HepG2 (cell line): ENCODE measurements around the gene OBSL1. TPM values are rescaled to one million over a fixed set of nuclear protein-coding genes. Genes with fewer than 3 reads are reported as not detected.

Experiments
- FOXA1 ChIP-seq, 2 experiments: fragments of 450-650 bp in 1 of 2; sonication (generic) in 1 of 2; formaldehyde crosslinking in 1 of 2; IDR thresholded peaks; 2 replicates each; pipeline versions ENCODE4 v1.4.0 to v1.6.1; 2016 to 2020; ENCODE audit warnings: missing genetic modification reagents in 1 of 2
- FOXK2 ChIP-seq: fragments of 450-650 bp; IDR thresholded peaks from 2 replicates; pipeline ENCODE4 v1.6.1; 2016
- KDM2A ChIP-seq: sonication (generic); formaldehyde crosslinking; IDR thresholded peaks from 2 replicates; pipeline ENCODE4 v1.4.0; 2020; ENCODE audit warnings: low read depth, missing genetic modification reagents, borderline replicate concordance
- KLF16 ChIP-seq, 2 experiments: sonication (generic) in 1 of 2; formaldehyde crosslinking in 1 of 2; IDR thresholded peaks; 2 replicates each; pipeline versions ENCODE4 v1.6.1 to v1.8.0; 2016 to 2023; ENCODE audit warnings: missing genetic modification reagents in 2 of 2, missing compliant biosample characterization in 1 of 2
- PCBP1 ChIP-seq: fragments of 200-400 bp; formaldehyde crosslinking; IDR thresholded peaks from 2 replicates; pipeline ENCODE4 v1.6.1; 2017; ENCODE audit warnings: mild to moderate bottlenecking, low read depth, low read length, borderline replicate concordance
- PCBP2 ChIP-seq: fragments of 200-400 bp; formaldehyde crosslinking; optimal IDR thresholded peaks from 2 replicates; pipeline ENCODE3; 2018; ENCODE audit warnings: low read length, low read depth; ENCODE audit not compliant: poor library complexity, severe bottlenecking
- RAD51 ChIP-seq: fragments of 450-650 bp; IDR thresholded peaks from 2 replicates; pipeline ENCODE4 v1.6.1; 2016; ENCODE audit warnings: borderline replicate concordance
- RARG ChIP-seq: sonication (generic); formaldehyde crosslinking; IDR thresholded peaks from 2 replicates; pipeline ENCODE4 v1.4.0; 2020; ENCODE audit warnings: low read depth, mild to moderate bottlenecking, missing genetic modification reagents
- XRCC5 ChIP-seq: fragments of 200-400 bp; formaldehyde crosslinking; optimal IDR thresholded peaks from 2 replicates; pipeline ENCODE3; 2017; ENCODE audit warnings: mild to moderate bottlenecking, low read length
- ZNF407 ChIP-seq: sonication (generic); formaldehyde crosslinking; IDR thresholded peaks from one replicate; pipeline ENCODE4 v1.5.1; 2020; ENCODE audit warnings: mild to moderate bottlenecking, missing genetic modification reagents; ENCODE audit errors: not compliant biosample characterization
- ZNF569 ChIP-seq: sonication (generic); formaldehyde crosslinking; IDR thresholded peaks from 2 replicates; pipeline ENCODE4 v1.5.0; 2020; ENCODE audit warnings: mild to moderate bottlenecking, missing genetic modification reagents, moderate library complexity, borderline replicate concordance
- ZNF577 ChIP-seq: sonication (generic); formaldehyde crosslinking; IDR thresholded peaks from 2 replicates; pipeline ENCODE4 v1.4.0; 2020; ENCODE audit warnings: mild to moderate bottlenecking, low read depth, missing genetic modification reagents, borderline replicate concordance
- ZNF672 ChIP-seq: sonication (generic); formaldehyde crosslinking; IDR thresholded peaks from 2 replicates; pipeline ENCODE4 v1.8.1; 2022; ENCODE audit warnings: missing genetic modification reagents
- polyA plus RNA-seq, 8 experiments: library from polyadenylated mRNA; depleted of rRNA in 3 of 8; stranded (reverse) in 7 of 8; unstranded in 1 of 8; fragments of >200 nt; fragmentation: Illumina TruSeq in 4 of 8; extraction: Trizol in 4 of 8; gene quantifications; 2 replicates each; pipeline versions ENCODE4 v1.2.1 to v1.2.3, GENCODE V29; 2011 to 2016; ENCODE audit warnings: low read depth in 4 of 8, missing spikeins in 1 of 8, mixed read lengths in 1 of 8; ENCODE audit not compliant: insufficient read depth in 1 of 8
- total RNA-seq, 5 experiments: library from RNA; depleted of rRNA; stranded (reverse); fragments of >200 nt; fragmentation: Illumina TruSeq; extraction: Trizol; gene quantifications; 2 replicates each; pipeline ENCODE4 v1.2.3, GENCODE V29; 2016; ENCODE audit warnings: low read depth in 1 of 5
- TF ChIP-seq, protein P1 (sequence below): sonication (generic); formaldehyde crosslinking; conservative IDR thresholded peaks from 2 replicates; pipeline ENCODE4 v1.4.0; 2020; ENCODE audit warnings: missing genetic modification reagents
- TF ChIP-seq, protein P2 (sequence below): conservative IDR thresholded peaks from 2 replicates; pipeline ENCODE4 v1.6.1; 2018; ENCODE audit warnings: missing genetic modification reagents

OBSL1 gene
- total and polyA plus RNA-seq, 2 of the 13 experiments (the other 11 are each of a cell fraction or from before 2014, with no cell fraction given): 86.7 to 218 TPM

DNA sequence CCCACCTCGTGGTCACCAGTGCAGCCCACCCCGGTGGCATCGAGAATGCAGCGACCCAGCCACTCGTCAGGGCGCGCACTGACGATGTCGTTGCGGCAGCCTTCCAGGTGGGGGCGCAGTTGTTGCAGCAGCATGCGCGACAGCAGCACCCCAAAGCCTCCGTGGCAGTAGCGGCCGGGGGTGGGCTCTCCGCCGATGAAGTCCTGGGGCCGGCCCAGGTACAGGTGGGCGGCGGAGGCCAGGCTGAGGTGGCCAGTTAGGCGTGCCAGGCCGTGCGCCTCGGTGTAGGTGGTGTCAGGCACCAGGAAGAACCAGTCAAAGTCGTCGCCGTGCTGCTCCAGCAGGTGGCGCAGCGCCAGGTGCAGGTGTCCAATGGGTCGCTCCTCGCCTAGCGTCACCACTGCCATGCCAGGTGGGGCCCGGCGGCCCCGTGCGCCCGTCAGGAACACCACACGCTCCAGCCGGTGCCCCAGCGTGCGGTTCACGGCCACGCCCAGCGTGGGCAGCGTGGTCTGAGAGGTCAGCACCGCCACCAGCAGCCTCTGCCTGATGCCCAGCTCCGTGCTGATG, 29.6 kb downstream of the OBSL1 start (continued):
- TF ChIP-seq ZNF672 (no peak), RAD51 (no peak), ZNF569 (CRISPR knock-in tag) (0 out of 2 replicates have a peak, but pooled peaks have one; percentile 24), FOXK2 (no peak), XRCC5 (peak; percentile 94), ZNF407 (CRISPR knock-in tag) (peak; percentile 55), FOXA1 (IDR thresholded peaks at IDR 0.05) (no peak), FOXA1 (CRISPR knock-in tag; IDR thresholded peaks at IDR 0.05) (no peak; the same call in 1 of the 2 replicates), PCBP1 (no peak), KDM2A (CRISPR knock-in tag) (peak; percentile 91), RARG (no peak), PCBP2 (no peak), ZNF577 (no peak), KLF16 (CRISPR knock-in tag; IDR thresholded peaks at IDR 0.05) (peak in 1 of 2 experiments; percentile 53; a peak in 2 of 4 replicates)
- TF ChIP-seq, protein P1, sequence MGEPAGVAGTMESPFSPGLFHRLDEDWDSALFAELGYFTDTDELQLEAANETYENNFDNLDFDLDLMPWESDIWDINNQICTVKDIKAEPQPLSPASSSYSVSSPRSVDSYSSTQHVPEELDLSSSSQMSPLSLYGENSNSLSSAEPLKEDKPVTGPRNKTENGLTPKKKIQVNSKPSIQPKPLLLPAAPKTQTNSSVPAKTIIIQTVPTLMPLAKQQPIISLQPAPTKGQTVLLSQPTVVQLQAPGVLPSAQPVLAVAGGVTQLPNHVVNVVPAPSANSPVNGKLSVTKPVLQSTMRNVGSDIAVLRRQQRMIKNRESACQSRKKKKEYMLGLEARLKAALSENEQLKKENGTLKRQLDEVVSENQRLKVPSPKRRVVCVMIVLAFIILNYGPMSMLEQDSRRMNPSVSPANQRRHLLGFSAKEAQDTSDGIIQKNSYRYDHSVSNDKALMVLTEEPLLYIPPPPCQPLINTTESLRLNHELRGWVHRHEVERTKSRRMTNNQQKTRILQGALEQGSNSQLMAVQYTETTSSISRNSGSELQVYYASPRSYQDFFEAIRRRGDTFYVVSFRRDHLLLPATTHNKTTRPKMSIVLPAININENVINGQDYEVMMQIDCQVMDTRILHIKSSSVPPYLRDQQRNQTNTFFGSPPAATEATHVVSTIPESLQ (CRISPR knock-in tag): no peak
- TF ChIP-seq, protein P2, sequence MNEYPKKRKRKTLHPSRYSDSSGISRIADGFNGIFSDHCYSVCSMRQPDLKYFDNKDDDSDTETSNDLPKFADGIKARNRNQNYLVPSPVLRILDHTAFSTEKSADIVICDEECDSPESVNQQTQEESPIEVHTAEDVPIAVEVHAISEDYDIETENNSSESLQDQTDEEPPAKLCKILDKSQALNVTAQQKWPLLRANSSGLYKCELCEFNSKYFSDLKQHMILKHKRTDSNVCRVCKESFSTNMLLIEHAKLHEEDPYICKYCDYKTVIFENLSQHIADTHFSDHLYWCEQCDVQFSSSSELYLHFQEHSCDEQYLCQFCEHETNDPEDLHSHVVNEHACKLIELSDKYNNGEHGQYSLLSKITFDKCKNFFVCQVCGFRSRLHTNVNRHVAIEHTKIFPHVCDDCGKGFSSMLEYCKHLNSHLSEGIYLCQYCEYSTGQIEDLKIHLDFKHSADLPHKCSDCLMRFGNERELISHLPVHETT (CRISPR knock-in tag): 0 out of 2 replicates have a peak, but pooled peaks have one; percentile 41
